ENCODE measurements around the gene SFMBT1.

GRCh38 chr3:53078656-53079055, 32.8 kb upstream of the SFMBT1 start:
- TF ChIP-seq CTCF (conservative IDR thresholded peaks at IDR 0.05 in 1 of 2, IDR thresholded peaks at IDR 0.05 in 1 of 2; ENCODE audit: low read depth in 1 of 2, low read length in 2 of 2) (no peak), EZH2 (IDR thresholded peaks at IDR 0.05; ENCODE audit: low read length, missing control alignments) (no peak)
